GM19372 (cell line): ENCODE results near the gene KRT38.
"Not testable (repeated sequence)": the region's sequence is repeated elsewhere in the genome, so short reads cannot be mapped to it uniquely, and the experiment has no call there.

Experiments
- ATAC-seq: cut with Tn5 transposase; IDR thresholded peaks from one replicate; pipeline ENCODE4 v1.9.1; 2021; ENCODE audit warnings: mild to moderate bottlenecking, low read depth, moderate library complexity; ENCODE audit not compliant: unreplicated experiment

The KRT38 gene

DNA sequence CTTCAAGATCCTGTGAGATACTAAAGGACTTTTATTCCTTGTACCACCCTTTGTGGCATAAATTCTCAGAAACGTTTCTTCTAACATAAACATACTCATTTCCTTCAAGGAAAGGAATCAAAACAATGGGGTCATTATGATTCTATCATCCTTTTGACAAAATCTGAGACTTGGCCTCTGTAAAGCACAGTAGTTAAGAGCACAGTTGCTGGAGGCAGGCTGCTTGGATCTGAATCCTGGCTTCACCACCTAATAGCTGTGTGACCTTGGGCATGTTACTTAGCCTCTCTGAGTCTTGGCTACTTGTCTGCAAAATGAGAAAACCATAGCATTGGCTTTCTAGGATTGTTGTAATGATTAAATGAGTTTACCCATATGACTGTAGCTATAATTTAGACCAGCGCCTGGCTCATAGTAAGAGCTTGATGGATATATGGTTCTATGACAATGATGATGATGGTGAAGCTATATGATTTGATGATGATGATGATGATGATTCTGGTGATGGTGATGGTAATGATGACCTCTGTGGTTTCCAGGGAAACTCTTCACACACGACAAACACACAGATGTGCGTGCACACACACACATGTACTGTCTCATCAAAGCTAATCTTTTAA is 37.3 kb downstream of the KRT38 start:
- no peak for ATAC-seq

- no peak for ATAC-seq
Observed at GRCh38 chr17:41402161-41402560, 38.6 kb downstream of the KRT38 start.

GRCh38 chr17:41396996-41397660 is 43.7 kb downstream of the KRT38 start, which contains the start of gene KRT31:
KRT31 (minus strand) TSS chr17:41397608; CDS start chr17:41397539, 69 bp downstream.
- ATAC-seq: no peak

DNA sequence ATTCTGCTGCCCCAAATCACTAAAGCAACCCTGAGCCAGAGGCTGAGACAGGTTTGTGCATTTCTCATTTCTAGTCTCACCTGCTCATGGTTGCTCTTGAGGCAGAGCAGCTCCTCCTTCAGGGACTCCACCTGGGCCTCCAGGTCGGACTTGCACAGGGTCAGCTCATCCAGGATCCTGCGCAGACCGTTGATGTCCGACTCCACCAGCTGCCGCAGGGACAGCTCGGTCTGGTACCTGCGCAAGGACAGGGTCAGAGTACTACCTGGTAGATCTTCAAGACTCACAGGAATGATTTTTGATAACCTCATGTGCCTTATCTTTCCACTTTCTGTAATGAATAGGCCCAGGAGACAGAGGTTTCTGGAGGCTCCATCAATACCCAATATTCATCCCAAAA is 44.4 kb downstream of the KRT38 start:
- no peak for ATAC-seq

GRCh38 chr17:41395611-41396010 is 45.2 kb downstream of the KRT38 start:
- no peak for ATAC-seq

- not testable (repeated sequence) for ATAC-seq
Observed at GRCh38 chr17:41395044-41395443, 45.7 kb downstream of the KRT38 start.

- no peak for ATAC-seq
Observed at GRCh38 chr17:41394254-41394996, 46.4 kb downstream of the KRT38 start.

GRCh38 chr17:41393826-41394225 is 47.0 kb downstream of the KRT38 start:
- no peak for ATAC-seq

DNA sequence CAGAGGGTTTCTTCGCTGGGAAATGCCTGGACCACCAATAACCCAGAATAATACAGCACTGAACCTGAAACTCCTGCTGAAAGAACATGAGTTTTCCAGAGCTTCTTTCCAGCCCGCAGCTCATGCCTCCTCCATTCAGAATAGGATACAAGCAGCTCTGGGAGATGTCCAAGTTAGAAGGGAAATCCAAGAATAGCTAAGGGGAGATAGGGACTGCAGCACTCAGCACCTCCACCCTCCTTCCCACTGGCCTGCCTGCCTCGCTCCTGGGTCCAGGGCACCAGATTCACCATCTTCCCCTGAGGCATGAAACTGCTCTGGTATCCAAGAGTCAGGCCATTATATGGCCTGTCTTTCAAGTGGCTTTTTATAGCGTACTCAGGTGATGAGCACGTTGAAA is 47.5 kb downstream of the KRT38 start:
- no peak for ATAC-seq

DNA sequence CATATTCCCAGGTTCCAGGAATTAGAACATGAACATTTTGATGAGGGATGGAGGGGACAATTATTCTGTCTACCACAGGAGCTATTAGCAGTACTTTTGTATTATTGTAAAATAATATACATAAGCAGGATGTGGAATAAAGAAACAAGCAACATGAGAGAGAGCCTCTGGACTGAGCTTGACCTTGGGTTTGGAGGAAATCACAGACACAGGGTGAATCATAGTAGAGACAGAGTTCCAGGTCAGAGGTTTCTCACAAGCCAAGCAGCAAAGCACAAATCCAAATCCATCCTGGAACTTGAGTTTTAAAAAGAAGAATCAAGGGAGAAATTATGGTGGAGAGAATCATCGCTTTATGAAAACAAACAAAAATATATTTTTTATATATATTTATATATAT is 48.5 kb downstream of the KRT38 start:
- ATAC-seq: no peak

DNA sequence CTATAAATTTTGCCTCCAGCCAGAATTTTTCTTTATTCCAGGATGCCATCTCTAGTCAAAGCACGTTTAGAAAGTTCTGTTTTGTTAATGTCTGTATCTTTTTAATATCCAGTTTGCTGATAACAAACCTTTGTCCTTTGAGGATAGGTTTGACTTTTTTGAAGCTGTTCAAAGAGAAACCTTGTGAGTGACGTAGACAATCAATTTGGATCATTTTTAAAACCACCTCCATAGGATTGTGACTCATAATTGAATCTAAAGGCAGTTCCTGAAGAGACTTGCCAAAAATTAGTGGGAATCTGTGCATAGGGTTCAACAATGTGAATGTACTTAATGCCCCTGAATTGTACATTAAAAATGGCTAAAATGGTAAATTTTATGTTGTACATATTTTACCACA is 49.2 kb downstream of the KRT38 start:
- ATAC-seq: no peak

DNA sequence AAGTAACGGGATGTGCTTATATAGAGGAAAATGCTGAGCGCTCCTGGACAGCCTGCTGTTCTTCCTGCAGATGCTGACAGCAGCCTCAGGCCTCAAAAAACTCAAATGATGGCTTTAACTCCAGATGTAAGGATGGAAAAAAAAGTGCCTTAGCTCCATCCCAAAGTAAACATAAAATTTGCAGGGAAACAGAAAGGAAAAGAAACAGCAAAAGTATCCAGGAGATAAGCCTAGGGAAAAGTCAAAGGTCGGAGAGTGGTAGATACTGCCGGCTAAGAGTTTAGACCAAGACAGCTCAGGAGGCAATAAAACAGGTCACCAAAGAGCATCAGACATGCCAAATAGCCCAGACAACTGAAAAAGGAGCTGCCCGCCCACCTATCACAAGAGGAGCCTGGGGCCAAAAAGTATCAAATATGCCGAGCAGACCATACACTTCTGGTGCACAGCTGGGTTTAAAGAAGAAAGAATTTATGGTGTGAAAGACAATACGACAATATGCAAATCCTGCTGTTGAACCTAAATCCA is 50.3 kb downstream of the KRT38 start:
- ATAC-seq: no peak

- ATAC-seq: no peak
Observed at GRCh38 chr17:41387670-41388069, 53.1 kb downstream of the KRT38 start.

- ATAC-seq: no peak
Observed at GRCh38 chr17:41386227-41386626, 54.6 kb downstream of the KRT38 start.
